Endodermal cell (in vitro differentiated cells): Measurements from ENCODE around the gene CACNA1H. TPM values are rescaled to one million over a fixed set of nuclear protein-coding genes. Genes with fewer than 3 reads are reported as not detected.

Source experiments
- DNase-seq: peaks from one replicate; pipeline ENCODE4 v3.0.0-alpha.2; 2017
- H3K27ac ChIP-seq: 2 replicates; pipeline ENCODE4 v1.5.1; 2013; ENCODE audit warnings: mild to moderate bottlenecking, low read depth, low read length, moderate library complexity
- H3K27me3 ChIP-seq: 2 replicates; pipeline ENCODE4 v1.6.1; 2013; ENCODE audit warnings: mild to moderate bottlenecking, low read length, moderate library complexity; ENCODE audit not compliant: insufficient read depth, control insufficient read depth, poor library complexity, severe bottlenecking
- H3K36me3 ChIP-seq: 2 replicates; pipeline ENCODE4 v1.7.0; 2013; ENCODE audit warnings: mild to moderate bottlenecking, low read length, moderate library complexity; ENCODE audit not compliant: control insufficient read depth, insufficient read depth
- H3K4me1 ChIP-seq: one replicate; pipeline ENCODE4 v1.7.0; 2013; ENCODE audit warnings: low read length; ENCODE audit not compliant: control insufficient read depth, insufficient read depth
- H3K4me3 ChIP-seq: 2 replicates; pipeline ENCODE4 v1.5.1; 2013; ENCODE audit warnings: mild to moderate bottlenecking, low read length, moderate library complexity
- H3K9ac ChIP-seq: 2 replicates; pipeline ENCODE4 v1.6.1; 2013; ENCODE audit warnings: mild to moderate bottlenecking, low read length, moderate library complexity; ENCODE audit not compliant: poor library complexity, severe bottlenecking; ENCODE audit errors: extremely low read depth
- H3K9me3 ChIP-seq: 2 replicates; pipeline ENCODE4 v1.6.1; 2013; ENCODE audit warnings: mild to moderate bottlenecking, low read length, moderate library complexity; ENCODE audit not compliant: control insufficient read depth
- H3K27ac Mint-ChIP-seq: 2 replicates; pipeline ENCODE4 v1.8.0; 2020; ENCODE audit warnings: mixed read lengths
- H3K27me3 Mint-ChIP-seq: 2 replicates; pipeline ENCODE4 v1.8.0; 2021; ENCODE audit warnings: mild to moderate bottlenecking, mixed read lengths; ENCODE audit not compliant: insufficient read depth
- H3K36me3 Mint-ChIP-seq: 2 replicates; pipeline ENCODE4 v1.8.0; 2020; ENCODE audit warnings: low read depth, mixed read lengths
- H3K4me1 Mint-ChIP-seq: 2 replicates; pipeline ENCODE4 v1.8.0; 2020; ENCODE audit warnings: mixed read lengths
- H3K4me3 Mint-ChIP-seq: 2 replicates; pipeline ENCODE4 v1.8.0; 2020; ENCODE audit warnings: mild to moderate bottlenecking, moderate library complexity, mixed read lengths
- H3K9me3 Mint-ChIP-seq: 2 replicates; pipeline ENCODE4 v1.8.0; 2020; ENCODE audit warnings: mild to moderate bottlenecking, mixed read lengths
- CTCF ChIP-seq: fragments of 200-600 bp; sonication (generic); conservative IDR thresholded peaks from 2 replicates; pipeline ENCODE4 v1.5.0; 2021; ENCODE audit warnings: antibody characterized with exemption, mild to moderate bottlenecking
- WGBS, 2 experiments: methylation state at CpG; one replicate each; pipeline versions ENCODE4 v1.1.5 to v1.1.7; 2013; ENCODE audit warnings: missing lambda C conversion rate in 2 of 2, mixed read lengths in 1 of 2; ENCODE audit not compliant: insufficient coverage in 1 of 2, insufficient read length in 1 of 2; 5-methylcytosine and 5-hydroxymethylcytosine counted together
- total RNA-seq, 2 donors: library from RNA; stranded (reverse); fragmentation: NEBNext Ultra II Directional in 1 of 2; extraction: Animal tissue kit (Norgen Biotek cat#: 25700) in 1 of 2; gene quantifications; 2 replicates in 1 of 2; 3 replicates in 1 of 2; pipeline ENCODE4 v1.2.1, GENCODE V29; 2021

CACNA1H gene
- total RNA-seq, 2 donors from 2014 or later: 31.6 to 45.0 TPM

GRCh38 chr16:1177750-1178149, 24.8 kb downstream of the CACNA1H start:
- H3K4me3 ChIP-seq: no peak overlapping the region
- H3K27me3 ChIP-seq: no peaks in the 10 kb centered on the region
- Mint-ChIP-seq H3K9me3 (no peaks in the 10 kb centered on the region), H3K36me3 (no peaks in the 10 kb centered on the region), H3K4me3 (no peak overlapping the region), H3K27ac (no peak overlapping the region), H3K27me3 (no peaks in the 10 kb centered on the region), H3K4me1 (no peaks in the 10 kb centered on the region)
- no peak overlapping the region for H3K27ac ChIP-seq
- no peak for TF ChIP-seq CTCF
- no peak for DNase-seq
- no peaks in the 10 kb centered on the region for H3K36me3 ChIP-seq
- no peaks in the 10 kb centered on the region for H3K4me1 ChIP-seq
- 83 to 88% methylated on average over 1 to 9 of the region's 13 CpGs for WGBS, 2 experiments
- no peak overlapping the region for H3K9ac ChIP-seq
- H3K9me3 ChIP-seq: no peaks in the 10 kb centered on the region

DNA sequence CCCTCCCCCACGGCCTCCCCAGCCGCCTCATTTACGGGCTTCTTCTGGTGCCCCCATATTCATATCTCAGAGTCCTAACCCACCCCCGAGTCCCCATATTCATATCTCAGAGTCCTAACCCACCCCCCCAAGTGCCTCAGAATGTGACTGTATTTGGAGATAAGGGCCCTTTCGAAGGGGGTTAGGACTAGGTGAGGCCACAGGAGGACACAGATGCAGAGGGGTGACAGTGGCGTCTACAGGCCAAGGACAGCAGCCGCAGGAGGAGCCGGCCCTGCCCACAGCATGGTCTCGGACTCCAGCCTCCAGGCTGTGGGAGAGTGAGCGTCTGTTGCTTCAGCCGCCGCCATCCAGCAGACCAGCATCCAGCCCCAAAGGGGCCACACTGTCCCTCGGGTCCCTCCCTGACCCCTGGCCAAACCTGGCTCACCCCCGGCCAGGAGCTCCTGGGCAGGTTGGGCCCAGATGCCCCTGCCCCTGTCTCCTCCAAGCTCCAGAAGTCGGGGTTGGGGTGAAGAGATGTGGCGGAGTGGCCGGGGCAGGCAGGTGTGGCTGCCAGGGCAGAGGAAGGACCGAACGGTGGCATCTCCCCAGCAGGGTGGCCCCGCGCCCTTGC, 25.5 kb downstream of the CACNA1H start:
- H3K36me3 Mint-ChIP-seq: no peaks in the 10 kb centered on the region
- H3K27ac Mint-ChIP-seq: no peak overlapping the region
- no peaks in the 10 kb centered on the region for H3K9me3 ChIP-seq
- TF ChIP-seq CTCF: no peak
- H3K4me3 ChIP-seq: no peak overlapping the region
- H3K36me3 ChIP-seq: no peaks in the 10 kb centered on the region
- WGBS, 2 experiments: 94% methylated on average over 10 to 20 of the region's 21 CpGs
- no peak overlapping the region for H3K4me3 Mint-ChIP-seq
- H3K27me3 ChIP-seq: no peaks in the 10 kb centered on the region
- no peaks in the 10 kb centered on the region for H3K4me1 ChIP-seq
- H3K9me3 Mint-ChIP-seq: no peaks in the 10 kb centered on the region
- H3K9ac ChIP-seq: no peak overlapping the region
- H3K27me3 Mint-ChIP-seq: no peaks in the 10 kb centered on the region
- H3K27ac ChIP-seq: no peak overlapping the region
- H3K4me1 Mint-ChIP-seq: no peaks in the 10 kb centered on the region
- DNase-seq: no peak

DNA sequence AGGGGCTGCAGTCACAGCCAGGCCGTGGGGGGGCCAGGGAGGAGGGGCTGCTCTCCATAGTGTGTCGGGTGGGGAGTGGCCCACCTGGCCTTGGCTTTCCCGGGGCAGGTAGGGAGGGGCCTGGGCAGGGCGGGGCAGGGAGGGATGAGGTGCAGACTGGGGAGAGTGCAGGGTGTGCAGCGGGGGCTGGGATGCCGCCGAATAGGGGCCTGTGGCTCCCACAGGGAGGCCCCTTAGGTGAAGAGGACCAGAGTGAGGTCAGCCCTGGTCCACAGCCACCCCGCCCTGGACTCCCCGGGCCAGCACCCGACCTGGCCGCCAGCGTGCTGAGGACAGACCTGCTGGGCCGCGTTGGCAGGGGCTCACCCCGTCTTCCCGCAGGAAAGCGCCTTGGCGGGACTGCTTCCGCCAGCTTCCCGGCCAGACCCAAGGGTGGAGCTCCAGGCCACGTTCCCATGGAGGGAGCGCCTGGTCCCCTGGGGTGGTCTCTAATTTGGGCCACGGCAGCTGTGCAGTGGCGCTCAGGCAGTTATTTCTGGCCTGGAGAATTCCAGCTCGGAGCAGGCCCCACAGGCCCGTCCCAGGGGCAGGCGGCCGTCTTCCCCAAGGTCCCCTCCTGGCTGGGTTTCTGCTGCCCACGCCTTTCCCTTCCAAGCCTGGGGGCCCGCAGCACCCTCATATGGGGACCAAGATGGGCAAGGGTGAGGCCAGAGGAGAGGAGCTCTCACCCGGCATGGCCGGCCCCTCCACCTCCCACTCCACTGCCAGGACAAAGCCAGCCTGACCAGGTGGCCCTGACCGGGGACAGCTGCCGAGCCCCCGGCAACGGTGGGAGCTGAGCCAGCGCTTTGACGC, 27.9 kb downstream of the CACNA1H start:
- 94 to 95% methylated on average over 24 to 38 of the region's 38 CpGs for WGBS, 2 experiments

More for the DNA sequence above, 27.9 kb downstream of the CACNA1H start:
- Mint-ChIP-seq H3K4me3 (no peak overlapping the region), H3K27ac (no peak overlapping the region), H3K27me3 (no peaks in the 10 kb centered on the region), H3K4me1 (no peaks in the 10 kb centered on the region), H3K36me3 (peaks cover 6% of the 10 kb centered on the region), H3K9me3 (no peaks in the 10 kb centered on the region)
- H3K4me1 ChIP-seq: no peaks in the 10 kb centered on the region
- H3K27ac ChIP-seq: no peak overlapping the region
- no peaks in the 10 kb centered on the region for H3K27me3 ChIP-seq
- H3K4me3 ChIP-seq: no peak overlapping the region
- TF ChIP-seq CTCF: no peak
- H3K36me3 ChIP-seq: peaks cover 5% of the 10 kb centered on the region
- H3K9me3 ChIP-seq: no peaks in the 10 kb centered on the region
- no peak overlapping the region for H3K9ac ChIP-seq
- no peak for DNase-seq
